NCI-H2029 treated with DMSO at 0.1 percent for 48 hours (cell line): ENCODE data around the gene IL1R1.
"Not testable (repeated sequence)": the region's sequence is repeated elsewhere in the genome, so short reads cannot be mapped to it uniquely, and the experiment has no call there.

Experiments used
- DNase-seq: peaks from one replicate; lab custom pipeline; 2025; lab: John Stamatoyannopoulos, UW

Gene IL1R1

GRCh38 chr2:102141970-102142828 is at the start of gene IL1R1:
Gene IL1R1 (plus strand): TSS chr2:102142746. CDS start chr2:102157725, 14,979 bp downstream.
- DNase-seq = no peak

- no peak for DNase-seq
These were observed 48.9 kb upstream of the IL1R1 start for GRCh38 chr2:102093662-102094061.

- no peak for DNase-seq
These were observed 47.6 kb upstream of the IL1R1 start for GRCh38 chr2:102094917-102095316.

- DNase-seq = no peak
These were observed 46.4 kb upstream of the IL1R1 start for GRCh38 chr2:102096103-102096502.

GRCh38 chr2:102098756-102099155 is 43.8 kb upstream of the IL1R1 start:
- DNase-seq = no peak

- DNase-seq = no peak
These were observed 42.8 kb upstream of the IL1R1 start for GRCh38 chr2:102099536-102100298.

GRCh38 chr2:102100371-102101096 is 42.0 kb upstream of the IL1R1 start:
- no peak for DNase-seq

- no peak for DNase-seq
These were observed 41.3 kb upstream of the IL1R1 start for GRCh38 chr2:102101097-102101848.

GRCh38 chr2:102101849-102102635 is 40.5 kb upstream of the IL1R1 start:
- no peak for DNase-seq

GRCh38 chr2:102102636-102102948 is 40.0 kb upstream of the IL1R1 start:
- not testable (repeated sequence) for DNase-seq

GRCh38 chr2:102103284-102103683 is 39.3 kb upstream of the IL1R1 start:
- no peak for DNase-seq

- no peak for DNase-seq
These were observed 38.3 kb upstream of the IL1R1 start for GRCh38 chr2:102103992-102104871.

GRCh38 chr2:102106133-102106556 is 36.4 kb upstream of the IL1R1 start:
- no peak for DNase-seq

- DNase-seq = not testable (repeated sequence)
These were observed 35.5 kb upstream of the IL1R1 start for GRCh38 chr2:102106813-102107740.

- DNase-seq = no peak
These were observed 34.8 kb upstream of the IL1R1 start for GRCh38 chr2:102107741-102108070.

- DNase-seq = no peak
These were observed 33.5 kb upstream of the IL1R1 start for GRCh38 chr2:102109016-102109415.

- no peak for DNase-seq
These were observed 32.4 kb upstream of the IL1R1 start for GRCh38 chr2:102110171-102110570.

- no peak for DNase-seq
These were observed 31.8 kb upstream of the IL1R1 start for GRCh38 chr2:102110596-102111334.
